Ishikawa (cell line): ENCODE data around the gene EHD4.
A peak's percentile ranks its signal among the peaks of the same experiment; 100 is the strongest.

ENCODE experiments used
- CEBPB ChIP-seq: IDR thresholded peaks from 2 replicates; pipeline ENCODE4 v1.6.1; 2012
- EGR1 ChIP-seq: IDR thresholded peaks from 2 replicates; pipeline ENCODE4 v1.6.1; 2012
- EP300 ChIP-seq: IDR thresholded peaks from 2 replicates; pipeline ENCODE4 v1.6.1; 2012; ENCODE audit warnings: borderline replicate concordance
- FOXM1 ChIP-seq: IDR thresholded peaks from 2 replicates; pipeline ENCODE4 v1.6.1; 2012; ENCODE audit warnings: low read depth, borderline replicate concordance
- MAX ChIP-seq: IDR thresholded peaks from 2 replicates; pipeline ENCODE4 v1.6.1; 2012
- NFIC ChIP-seq: IDR thresholded peaks from 2 replicates; pipeline ENCODE4 v1.6.1; 2012
- RAD21 ChIP-seq: IDR thresholded peaks from 2 replicates; pipeline ENCODE4 v1.6.1; 2012; ENCODE audit warnings: low read depth
- REST ChIP-seq: IDR thresholded peaks from 2 replicates; pipeline ENCODE4 v1.6.1; 2012; ENCODE audit warnings: low read depth, mild to moderate bottlenecking
- TAF1 ChIP-seq: IDR thresholded peaks from 2 replicates; pipeline ENCODE4 v1.6.1; 2012; ENCODE audit warnings: low read depth, mild to moderate bottlenecking
- TCF12 ChIP-seq: IDR thresholded peaks from 2 replicates; pipeline ENCODE4 v1.6.1; 2012; ENCODE audit warnings: low read depth
- TEAD4 ChIP-seq: IDR thresholded peaks from 2 replicates; pipeline ENCODE4 v1.6.1; 2012
- USF1 ChIP-seq: IDR thresholded peaks from 2 replicates; pipeline ENCODE4 v1.6.1; 2012
- YY1 ChIP-seq: IDR thresholded peaks from 2 replicates; pipeline ENCODE4 v1.6.1; 2012; ENCODE audit warnings: low read depth
- ZBTB7A ChIP-seq: IDR thresholded peaks from 2 replicates; pipeline ENCODE4 v1.6.1; 2012; ENCODE audit warnings: low read depth

GRCh38 chr15:41851755-41852370 lies 120.5 kb downstream of the EHD4 start:
- no peak for TF ChIP-seq EGR1
- TF ChIP-seq EP300, result no peak
- TF ChIP-seq USF1, result no peak
- no peak for TF ChIP-seq CEBPB
- TF ChIP-seq MAX, result no peak
- TF ChIP-seq YY1, result no peak
- no peak for TF ChIP-seq TAF1
- no peak for TF ChIP-seq RAD21
- no peak for TF ChIP-seq FOXM1
- no peak for TF ChIP-seq REST
- no peak for TF ChIP-seq TEAD4
- no peak for TF ChIP-seq NFIC
- peak; percentile 61; the same call in 1 of the 2 replicates for TF ChIP-seq ZBTB7A
- no peak for TF ChIP-seq TCF12
